Midbrain (tissue), 1 donor: ENCODE measurements around the gene ANKFN1.

Source experiments
- DNase-seq: peaks from one replicate; lab custom pipeline; 2025; lab: John Stamatoyannopoulos, UW

ANKFN1 gene

DNA sequence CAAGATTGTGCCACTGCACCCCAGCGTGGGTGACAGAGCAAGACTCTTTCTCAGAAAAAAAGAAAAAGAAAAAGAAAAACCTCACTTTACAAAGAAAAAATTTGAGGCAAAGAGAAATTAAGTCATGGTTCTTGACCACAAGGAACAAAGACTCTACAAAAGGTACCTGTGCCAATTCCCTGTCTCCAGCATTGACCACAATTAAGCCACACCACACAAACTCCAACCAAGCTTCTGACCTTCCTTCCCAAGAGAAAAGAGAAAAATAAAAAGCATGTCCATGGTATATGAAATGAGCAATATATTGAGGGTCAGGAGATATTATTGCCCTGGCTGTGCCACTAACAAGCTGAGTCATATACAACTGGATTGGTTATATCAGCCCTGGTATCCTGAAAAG lies 293.9 kb downstream of the ANKFN1 start:
- no peak for DNase-seq

GRCh38 chr17:56448371-56448770 lies 295.1 kb downstream of the ANKFN1 start:
- DNase-seq: no peak

- no peak for DNase-seq
Observed at GRCh38 chr17:56449176-56449575, 295.9 kb downstream of the ANKFN1 start.

GRCh38 chr17:56451629-56452028 lies 298.4 kb downstream of the ANKFN1 start:
- DNase-seq: no peak

DNA sequence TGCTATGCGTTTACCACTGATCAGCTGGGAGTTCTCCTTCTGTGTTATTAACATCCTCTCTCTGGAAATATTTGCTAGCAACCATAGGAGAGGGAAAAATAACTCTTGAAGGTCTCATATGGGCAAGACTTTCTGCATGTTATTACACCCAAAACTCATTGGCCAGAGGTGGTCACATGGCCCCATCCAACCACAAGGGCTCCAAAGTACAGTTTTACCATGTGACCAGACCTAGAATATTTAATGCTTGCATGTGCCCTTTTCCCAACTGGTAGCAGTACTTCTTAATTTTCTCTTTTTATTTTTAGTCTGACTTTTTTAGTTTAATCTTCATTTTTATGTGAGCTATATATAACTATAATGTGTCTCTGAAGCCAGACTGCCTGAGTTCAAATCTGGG lies 299.2 kb downstream of the ANKFN1 start:
- DNase-seq: no peak

DNA sequence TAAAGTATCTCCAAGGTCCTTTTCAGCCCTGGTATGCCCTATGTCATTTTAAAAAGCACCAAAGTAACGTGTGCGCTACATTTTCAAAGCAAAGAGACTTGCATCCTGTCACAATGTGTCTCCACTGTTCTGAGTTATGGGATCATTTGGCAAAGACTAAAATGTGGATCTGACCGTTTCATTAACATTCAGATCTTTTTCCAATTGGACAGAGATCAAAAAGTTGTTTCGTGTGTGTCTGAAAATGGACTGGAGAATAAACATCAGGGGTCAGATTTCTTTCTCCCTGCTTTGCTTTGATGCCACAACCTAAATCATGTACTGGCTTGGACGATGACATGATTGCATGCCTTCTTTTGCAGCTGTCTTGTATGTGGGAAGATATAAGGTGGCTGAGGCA lies 304.2 kb downstream of the ANKFN1 start:
- no peak for DNase-seq

- no peak for DNase-seq
Observed at GRCh38 chr17:56465886-56466285, 312.6 kb downstream of the ANKFN1 start.

DNA sequence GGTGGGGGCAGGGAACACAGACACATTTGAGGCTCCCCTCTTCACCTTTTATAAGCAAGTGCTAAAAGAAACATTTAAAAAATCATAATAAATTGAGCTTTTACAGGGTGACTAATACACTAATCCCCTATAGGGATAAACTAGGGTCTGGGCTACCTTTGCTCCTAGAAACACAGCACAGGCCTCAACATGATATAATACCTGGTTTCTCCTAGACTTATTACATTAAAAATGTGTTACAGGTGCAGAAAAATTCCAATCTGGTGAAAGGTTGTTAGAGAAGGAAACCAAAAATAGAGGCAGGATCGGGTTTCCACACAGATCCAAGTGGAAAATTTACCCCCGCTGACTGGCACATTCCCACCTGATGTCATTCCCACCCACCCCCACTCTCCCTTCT lies 315.6 kb downstream of the ANKFN1 start:
- DNase-seq: no peak

DNA sequence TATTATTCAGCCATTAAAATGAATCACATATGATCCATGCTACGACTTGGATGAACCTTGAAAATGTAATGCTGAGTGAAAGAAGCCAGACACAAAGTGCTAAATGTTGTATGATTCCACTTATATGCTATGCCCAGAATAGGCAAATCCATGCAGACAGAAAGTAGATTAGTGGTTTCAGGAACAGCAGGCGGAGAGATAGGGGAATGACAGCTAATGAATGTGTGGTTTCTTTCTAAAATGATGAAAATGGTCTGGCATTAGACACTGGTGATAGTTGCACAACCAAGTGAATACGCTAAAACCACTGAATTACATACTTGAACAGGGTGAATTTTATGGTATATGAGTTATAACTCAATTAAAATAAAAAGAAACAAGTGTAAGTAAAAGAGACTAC lies 318.4 kb downstream of the ANKFN1 start:
- DNase-seq: no peak

DNA sequence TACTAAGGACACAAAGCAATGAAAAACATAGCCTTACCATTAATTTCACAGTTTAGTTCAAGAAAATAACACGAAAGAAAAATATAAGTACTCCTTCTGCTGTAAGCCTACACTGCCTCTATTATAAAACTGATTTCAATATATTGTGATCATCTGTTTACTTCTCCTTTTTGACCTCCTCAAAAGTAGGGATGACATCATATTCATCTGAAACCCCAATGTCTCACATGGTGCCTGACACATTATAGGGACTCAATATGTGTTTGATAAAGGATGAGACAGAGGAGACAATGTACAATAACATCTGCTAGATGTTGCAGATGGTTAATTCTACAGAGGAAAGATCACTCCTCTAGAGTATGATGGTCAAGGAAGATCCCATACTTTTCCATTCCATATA lies 321.8 kb downstream of the ANKFN1 start:
- DNase-seq: no peak

GRCh38 chr17:56478836-56479447 lies 325.7 kb downstream of the ANKFN1 start:
- DNase-seq: peak; percentile 6

DNA sequence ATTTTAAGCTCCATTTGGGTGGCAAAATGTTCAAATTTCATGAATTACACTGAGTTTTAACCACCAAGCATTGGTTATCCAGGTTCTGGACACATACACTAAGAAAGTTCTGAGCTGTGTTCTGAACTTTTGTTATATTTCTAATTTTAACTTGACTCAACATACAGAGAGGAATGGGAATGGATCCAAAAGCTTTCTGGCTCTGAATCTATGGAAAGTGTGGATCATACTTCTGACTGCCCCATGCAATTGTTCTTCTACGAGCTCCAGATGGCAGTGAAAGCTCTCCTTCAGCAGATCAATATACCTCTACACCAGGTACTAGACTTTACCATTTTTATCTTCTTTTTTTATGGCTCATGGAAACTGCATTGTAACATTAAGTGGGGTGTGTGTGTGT lies 327.2 kb downstream of the ANKFN1 start:
- no peak for DNase-seq

GRCh38 chr17:56481659-56482058 lies 328.4 kb downstream of the ANKFN1 start:
- DNase-seq: no peak

DNA sequence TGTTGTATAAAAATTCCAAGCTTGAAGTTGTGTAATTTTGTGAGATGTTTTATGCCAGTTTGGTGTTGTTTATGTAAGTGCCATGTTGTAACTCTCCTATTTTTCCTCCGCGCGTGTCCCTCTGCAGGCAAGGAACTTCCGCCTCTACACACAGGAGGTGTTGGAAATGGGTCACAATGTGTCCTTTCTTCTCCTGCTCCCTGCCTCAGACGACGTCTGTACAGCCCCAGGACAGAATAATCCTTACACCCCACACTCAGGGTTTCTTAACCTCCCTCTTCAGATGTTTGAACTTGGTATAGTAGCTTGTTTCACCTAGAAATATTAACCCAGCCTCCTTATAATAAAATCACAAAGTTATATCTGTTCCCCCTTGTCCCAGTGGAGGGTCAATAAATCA lies 329.0 kb downstream of the ANKFN1 start:
- no peak for DNase-seq

DNA sequence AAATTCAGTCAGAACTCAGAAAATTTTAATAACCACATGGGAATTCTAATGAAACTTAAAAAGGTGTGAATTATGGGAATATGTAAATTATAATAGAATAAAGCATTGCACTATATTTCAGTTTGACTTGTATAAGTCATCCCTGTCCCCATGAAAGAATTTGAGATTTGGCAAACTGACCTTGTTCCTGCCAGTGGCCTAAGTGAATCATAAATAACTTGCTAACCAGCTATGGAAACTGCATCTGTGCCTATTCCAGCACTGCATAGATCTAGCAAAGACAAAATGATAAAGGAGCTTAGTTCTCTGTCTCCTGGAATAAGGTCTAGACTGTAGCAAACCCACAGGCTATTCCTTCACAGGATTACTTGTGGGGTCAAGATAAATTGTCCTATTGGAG lies 333.5 kb downstream of the ANKFN1 start:
- DNase-seq: no peak

DNA sequence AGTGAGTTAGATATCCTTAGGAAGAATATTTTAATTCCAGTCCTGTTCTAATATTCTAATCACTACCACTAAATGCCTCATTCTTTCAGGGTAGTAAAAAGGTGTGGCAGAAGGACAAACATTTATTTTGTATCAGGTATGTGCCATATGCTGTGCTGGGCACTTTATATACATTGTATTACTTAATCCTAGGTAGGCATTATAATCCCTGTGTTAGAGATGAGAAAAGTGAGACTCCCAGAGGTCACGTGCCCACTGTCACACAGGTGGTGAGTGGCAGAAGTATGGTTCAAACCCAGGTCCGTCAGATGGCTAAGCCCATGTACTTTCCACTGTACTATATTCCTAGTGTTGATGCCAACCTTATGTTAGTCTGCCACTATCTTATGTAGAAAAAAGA lies 335.5 kb downstream of the ANKFN1 start:
- DNase-seq: no peak

- DNase-seq: no peak
Observed at GRCh38 chr17:56489980-56490379, 336.7 kb downstream of the ANKFN1 start.

- DNase-seq: no peak
Observed at GRCh38 chr17:56495556-56495955, 342.3 kb downstream of the ANKFN1 start.

GRCh38 chr17:56497132-56497531 lies 343.9 kb downstream of the ANKFN1 start:
- DNase-seq: no peak

GRCh38 chr17:56499799-56500388 lies 346.6 kb downstream of the ANKFN1 start:
- no peak for DNase-seq

- no peak for DNase-seq
Observed at GRCh38 chr17:56502120-56502654, 348.9 kb downstream of the ANKFN1 start.

DNA sequence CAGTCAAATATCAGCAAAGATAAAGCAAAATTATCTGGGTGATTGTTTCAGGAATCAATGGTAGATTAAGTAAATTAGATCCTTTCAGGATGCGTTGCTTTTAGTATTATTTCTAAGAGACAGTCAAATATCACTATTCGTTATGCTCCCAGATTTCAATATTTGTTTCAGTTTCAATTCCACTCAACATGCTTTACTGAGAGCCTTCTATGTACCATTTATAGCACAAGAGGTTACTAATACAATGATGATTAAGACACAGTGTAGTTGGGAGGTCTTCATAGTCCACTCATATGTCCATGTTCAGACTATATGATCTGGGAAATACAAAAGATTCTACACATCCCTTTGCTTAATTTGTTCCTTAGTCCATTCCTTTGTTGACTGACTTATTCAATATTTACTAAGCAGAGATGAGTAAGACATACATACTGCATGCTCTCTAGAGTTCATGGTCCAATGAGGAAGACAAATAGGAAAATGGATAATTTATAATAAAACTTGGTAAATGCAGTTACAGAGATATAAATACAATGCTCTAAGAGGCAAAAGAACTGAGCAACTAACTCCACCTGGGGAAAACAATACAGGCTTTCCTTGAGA lies 352.0 kb downstream of the ANKFN1 start:
- no peak for DNase-seq

GRCh38 chr17:56506349-56506748 lies 353.1 kb downstream of the ANKFN1 start:
- DNase-seq: no peak
